HG02852 (cell line): ENCODE data around the gene CD81.

Source experiments
- ATAC-seq: cut with Tn5 transposase; IDR thresholded peaks from one replicate; pipeline ENCODE4 v1.9.1; 2021; ENCODE audit warnings: mild to moderate bottlenecking, moderate library complexity; ENCODE audit not compliant: unreplicated experiment

CD81 gene

DNA sequence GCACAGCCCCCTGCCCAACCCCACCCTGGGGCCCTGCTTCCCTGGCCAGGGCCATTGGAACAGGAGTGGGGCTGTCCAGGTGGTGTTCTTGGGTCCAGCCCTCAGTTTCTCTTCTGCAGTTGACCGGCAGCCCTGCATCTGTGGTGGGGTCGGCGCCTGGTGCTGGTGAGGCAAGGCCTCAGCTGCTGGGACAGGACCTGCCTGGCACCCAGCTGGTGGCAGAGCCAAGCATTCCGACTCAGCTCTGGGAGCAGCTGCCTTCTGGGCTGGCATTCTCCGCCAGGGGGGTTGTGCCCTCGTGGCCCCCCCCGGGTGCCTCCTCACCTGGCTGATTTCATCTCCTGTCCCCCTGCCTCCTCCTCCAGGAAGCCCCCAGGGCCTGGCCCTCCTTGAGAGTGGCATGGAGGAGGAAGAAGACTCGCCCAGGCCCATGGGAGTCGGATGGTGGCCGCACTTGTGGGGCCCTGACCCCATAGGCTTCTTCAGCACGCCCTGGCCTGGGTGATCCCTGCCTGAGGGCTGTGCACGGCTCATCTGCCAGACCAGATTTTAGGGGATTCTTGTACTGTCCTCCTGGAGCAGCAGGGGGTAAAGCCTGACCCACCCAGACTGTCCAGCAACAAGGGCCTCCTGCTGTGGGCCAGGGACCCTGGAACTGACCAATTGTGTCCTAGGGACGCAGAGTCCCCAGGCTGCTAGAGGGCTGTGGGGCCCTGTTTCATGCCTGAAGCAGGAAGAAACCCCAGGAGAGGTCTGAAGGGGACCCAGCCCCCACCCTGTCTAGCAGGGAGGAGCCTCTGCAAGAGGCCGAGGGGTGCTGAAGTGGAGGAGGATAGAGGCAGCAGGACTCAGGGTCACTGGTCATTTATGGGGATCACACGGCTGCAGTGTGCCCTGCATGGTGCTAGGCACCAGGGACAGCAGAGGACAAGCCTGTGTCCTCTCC, 11.6 kb downstream of the CD81 start:
- ATAC-seq, result no peak

DNA sequence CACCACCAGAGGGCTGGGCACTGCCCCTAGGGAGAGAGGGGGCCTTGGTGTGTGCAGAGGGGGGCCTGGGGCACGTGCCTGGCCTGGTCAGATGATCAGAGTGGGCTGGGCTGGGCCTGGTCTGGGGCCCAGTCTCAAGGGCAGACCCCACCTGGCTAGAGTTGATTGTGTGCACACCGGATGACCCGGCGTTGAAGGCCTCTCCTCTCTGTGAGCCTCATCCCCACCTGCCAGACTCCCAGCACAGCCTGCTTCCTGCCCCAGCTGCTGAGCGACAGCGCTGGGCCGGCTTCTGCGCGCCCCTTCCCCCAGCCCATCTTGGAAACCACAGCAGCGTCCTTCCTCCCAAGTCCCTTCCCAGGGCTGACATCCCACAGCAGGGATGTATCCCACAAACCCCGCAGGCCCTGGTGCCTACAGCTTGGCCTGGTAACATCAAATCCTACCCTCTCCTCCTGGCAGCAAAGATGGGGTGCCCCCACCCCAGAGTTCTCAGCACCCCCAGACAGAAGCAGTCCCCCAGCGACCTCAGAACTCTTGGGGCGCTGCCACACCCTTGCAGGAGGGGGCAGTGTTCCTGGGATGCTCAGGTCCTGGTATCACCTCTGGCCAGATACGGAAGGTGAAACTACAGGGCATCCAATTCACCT, 12.4 kb downstream of the CD81 start:
- ATAC-seq, result no peak

DNA sequence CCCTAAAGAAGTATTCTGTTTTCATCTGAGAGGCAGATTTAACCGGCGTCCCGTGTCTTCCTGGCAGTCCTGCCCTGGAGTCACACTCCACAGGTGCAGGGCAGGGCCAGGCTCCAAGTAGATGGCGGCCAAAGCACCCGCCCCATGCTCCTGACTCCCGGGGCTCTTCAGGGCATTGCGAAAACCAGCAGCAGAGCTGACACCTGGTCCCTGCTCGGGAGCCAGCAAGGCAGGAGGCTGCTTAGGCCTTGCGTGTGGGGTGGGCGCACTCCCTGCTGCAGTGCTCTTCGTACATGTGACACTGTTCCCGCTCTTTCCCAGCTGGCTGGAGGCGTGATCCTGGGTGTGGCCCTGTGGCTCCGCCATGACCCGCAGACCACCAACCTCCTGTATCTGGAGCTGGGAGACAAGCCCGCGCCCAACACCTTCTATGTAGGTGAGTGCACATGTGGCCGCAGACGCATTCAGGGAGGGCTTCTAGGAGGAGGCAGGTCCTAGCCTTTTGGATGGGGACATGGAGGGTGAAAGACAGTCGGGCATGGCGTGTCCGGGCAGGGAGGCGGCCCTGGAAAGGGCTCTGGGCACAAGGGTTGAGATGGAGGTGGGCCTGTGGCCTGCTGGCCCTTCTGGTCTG, 13.1 kb downstream of the CD81 start:
- ATAC-seq, result no peak

GRCh38 chr11:2390725-2391151, 13.6 kb downstream of the CD81 start:
- no peak for ATAC-seq

DNA sequence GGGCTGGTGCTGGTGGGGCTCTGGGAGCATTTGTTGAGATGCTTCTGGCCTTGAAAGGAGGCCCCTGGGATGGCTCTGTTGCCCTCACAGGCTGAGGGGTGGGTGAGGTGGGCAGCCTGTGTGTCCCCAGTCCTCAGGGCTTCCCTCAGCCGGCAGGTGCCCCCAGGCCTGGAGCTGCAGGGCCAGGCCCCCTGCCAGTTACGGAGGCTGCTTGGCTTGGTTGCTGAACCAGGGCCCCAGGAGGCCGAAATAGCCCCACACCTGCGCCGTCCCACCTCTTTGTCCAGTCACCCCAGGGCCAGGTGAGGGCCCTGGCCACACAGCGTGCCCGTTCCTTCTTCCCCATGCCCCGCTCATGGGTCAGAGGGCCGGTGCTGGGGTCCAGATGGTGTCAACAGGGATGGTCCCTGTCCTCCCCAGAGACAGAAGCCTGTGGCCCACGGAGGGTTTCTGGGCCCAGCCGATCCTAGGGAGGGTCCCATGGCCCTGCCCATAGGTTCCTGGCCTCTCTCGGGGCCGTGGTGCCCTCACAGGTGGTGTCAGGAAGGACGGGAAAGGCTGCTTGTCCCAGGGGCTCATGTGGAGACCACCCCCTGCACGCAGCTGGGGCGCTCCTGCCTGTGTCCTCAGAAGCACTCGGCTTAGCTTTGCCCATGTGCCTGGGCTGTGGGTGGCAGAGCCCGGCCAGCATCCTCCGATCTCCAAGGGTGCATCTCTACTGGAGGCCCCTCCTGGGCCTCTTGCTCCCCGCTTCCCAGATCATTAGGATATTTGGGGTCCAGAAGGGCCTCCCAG, 14.3 kb downstream of the CD81 start:
- ATAC-seq, result no peak

DNA sequence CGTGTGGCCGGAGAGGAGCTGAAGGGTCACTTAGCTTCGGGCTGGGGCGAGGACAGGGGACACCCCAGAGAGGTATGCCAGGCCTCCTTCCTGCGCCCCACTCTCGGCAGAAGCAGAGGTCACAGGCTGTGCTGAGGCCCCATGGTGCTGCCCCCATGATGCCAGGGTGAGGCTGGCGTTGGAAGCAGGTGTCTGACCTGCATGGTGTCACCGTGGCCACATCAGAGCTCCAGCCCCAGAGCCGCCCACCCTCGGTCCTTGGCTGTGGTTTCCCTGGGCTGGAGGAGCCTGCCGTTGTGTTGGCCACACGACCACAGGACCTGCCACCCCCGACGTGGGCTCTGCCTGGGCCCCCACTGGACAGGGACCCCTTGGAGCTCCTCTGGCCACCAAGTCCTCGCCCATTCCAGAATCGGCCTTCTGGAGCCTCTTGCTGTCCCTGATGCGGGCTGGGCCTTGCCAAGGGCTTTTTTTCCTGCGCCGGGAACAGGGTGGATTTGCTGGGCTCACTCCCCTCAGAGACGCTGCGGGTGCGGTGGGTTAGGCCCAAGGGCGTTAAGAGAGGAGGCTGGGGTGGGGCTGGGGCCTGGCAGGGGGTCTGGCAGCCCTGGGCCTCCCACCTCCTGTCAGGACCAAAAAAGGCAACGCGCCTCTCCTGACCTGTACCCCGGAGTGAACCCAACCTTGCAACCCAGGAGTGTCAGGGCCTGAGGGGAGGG, 15.3 kb downstream of the CD81 start:
- ATAC-seq, result no peak

DNA sequence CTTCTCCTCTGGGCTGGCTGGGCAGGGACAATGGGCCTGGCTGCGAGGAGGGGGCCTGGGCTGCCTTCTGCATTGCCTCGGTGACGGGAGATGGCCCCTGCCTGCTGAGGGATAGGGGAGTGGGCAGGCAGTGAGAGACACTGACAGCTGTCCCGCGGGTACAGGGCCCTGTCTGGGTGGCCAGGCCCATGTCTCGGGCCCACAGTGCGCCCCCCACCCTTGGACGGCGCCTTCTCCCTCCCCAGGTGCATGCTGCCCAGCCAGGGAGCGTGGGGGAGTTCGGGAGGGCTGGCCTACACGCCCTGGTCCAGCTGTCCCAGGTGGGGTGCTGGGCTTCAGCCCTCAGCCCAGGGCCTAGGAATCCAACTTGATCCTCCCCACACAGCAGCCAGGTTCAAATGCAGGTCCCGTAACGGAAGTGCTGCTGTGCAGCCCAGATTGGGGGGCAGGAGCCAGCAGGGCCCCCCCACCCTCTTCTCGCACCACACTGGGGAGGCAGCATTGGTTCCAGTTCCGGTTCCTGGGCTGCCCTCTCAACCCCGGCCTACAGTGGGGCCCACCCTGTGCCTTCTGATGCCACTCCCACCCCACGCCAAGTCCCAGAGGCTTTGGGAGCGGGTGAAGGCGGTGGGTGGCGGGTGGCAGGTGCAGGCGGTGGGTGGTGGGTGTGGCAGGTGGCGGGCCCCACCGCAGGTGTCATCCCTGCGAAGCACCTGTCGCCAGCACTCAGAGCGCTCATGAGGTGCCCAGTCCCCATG, 16.2 kb downstream of the CD81 start:
- ATAC-seq, result no peak

GRCh38 chr11:2393941-2394817, 17.1 kb downstream of the CD81 start:
- no peak for ATAC-seq

DNA sequence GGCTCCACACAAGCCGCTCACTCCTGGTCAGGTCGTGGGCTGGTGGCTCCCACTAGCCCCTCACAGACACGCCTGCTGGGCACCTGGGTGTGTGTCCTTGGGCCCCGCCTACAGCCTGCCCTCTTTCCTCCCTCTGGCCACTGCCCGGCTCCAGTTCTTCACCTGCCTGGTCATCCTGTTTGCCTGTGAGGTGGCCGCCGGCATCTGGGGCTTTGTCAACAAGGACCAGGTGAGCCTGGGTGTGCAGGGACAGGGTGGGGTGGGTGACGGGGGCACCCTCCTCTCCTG, 17.7 kb downstream of the CD81 start:
- ATAC-seq, result no peak

- no peak for ATAC-seq
These were observed 18.2 kb downstream of the CD81 start for GRCh38 chr11:2395211-2395730.

GRCh38 chr11:2395856-2396255, 18.7 kb downstream of the CD81 start:
- no peak for ATAC-seq

DNA sequence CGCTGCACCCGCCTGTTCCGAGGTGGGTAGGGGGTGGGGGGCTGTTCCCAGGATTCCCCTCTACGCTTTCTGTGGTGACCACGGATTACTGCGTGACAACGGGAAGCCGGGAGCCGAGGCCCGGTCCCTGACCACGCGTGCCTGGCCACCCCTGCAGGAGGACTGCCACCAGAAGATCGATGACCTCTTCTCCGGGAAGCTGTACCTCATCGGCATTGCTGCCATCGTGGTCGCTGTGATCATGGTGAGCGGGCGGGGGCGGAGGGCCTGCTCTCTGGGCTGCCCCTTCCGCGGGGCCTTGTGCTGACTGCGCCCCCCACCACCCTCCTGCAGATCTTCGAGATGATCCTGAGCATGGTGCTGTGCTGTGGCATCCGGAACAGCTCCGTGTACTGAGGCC, 19.4 kb downstream of the CD81 start:
- no peak for ATAC-seq

DNA sequence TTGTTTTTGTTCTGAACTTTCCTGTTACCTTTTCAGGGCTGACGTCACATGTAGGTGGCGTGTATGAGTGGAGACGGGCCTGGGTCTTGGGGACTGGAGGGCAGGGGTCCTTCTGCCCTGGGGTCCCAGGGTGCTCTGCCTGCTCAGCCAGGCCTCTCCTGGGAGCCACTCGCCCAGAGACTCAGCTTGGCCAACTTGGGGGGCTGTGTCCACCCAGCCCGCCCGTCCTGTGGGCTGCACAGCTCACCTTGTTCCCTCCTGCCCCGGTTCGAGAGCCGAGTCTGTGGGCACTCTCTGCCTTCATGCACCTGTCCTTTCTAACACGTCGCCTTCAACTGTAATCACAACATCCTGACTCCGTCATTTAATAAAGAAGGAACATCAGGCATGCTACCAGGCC, 19.9 kb downstream of the CD81 start:
- ATAC-seq, result no peak

DNA sequence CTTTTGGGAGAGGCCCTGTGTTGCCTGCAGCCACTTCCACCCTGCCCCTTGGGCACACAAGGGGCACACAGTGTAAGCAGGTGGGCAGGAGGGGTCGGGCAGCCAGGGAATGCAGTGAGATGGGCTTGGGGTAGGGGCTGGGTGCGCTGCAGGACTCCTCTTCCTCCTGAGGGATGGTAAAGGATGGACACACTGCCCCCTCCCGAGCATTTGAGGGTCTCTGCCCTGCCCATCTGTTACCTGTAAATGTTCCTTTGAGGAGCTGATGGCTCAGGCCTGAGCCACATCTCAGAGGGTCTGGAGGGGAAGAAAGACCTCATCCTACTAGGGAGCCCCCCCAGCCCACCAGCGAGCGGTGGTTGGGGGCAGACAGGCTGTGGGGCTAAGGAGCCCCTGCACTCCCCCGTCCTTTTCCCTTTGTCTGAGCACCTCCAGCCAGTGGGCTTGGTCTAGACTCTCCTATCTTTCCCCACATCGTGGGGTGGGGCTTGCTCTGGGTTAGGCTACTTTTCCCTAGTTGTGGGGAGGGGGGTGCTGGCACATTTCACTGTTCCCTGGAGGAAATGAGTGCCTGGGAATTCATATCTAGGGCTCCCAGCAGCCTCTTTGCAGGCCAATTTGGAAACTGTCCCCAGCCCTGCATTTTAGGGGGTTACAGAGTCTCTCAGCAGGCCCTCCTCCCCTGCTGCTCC, 21.7 kb downstream of the CD81 start:
- ATAC-seq, result no peak

DNA sequence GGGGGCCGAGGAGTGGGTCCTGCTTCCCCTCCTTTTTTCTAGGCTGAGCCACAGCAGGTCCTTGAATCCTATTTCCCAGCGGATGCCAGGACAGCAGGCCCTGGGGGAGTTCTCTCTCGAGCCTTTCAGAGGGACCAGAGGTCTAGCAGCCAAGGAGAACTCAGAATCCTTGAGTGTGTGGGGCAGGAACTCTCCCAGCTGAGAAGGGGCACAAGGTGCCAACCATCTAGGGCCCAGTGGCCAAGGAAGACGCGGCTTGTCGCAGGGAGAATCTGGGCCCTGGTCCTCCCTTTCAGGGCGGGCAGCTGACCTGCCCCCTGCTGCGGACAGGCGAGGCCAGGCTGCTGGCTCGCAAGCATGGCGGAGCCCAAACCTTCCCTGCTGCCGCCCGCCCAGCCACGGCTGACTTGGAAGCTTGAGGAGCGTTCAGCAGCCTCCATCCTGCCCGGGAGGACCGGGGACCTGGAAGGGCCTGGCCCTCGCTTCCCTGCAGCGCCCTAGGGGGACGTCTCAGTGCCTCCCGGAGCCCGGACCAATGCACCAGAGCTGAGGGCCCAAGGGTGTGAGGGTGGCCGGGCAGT, 22.5 kb downstream of the CD81 start:
- no peak for ATAC-seq

DNA sequence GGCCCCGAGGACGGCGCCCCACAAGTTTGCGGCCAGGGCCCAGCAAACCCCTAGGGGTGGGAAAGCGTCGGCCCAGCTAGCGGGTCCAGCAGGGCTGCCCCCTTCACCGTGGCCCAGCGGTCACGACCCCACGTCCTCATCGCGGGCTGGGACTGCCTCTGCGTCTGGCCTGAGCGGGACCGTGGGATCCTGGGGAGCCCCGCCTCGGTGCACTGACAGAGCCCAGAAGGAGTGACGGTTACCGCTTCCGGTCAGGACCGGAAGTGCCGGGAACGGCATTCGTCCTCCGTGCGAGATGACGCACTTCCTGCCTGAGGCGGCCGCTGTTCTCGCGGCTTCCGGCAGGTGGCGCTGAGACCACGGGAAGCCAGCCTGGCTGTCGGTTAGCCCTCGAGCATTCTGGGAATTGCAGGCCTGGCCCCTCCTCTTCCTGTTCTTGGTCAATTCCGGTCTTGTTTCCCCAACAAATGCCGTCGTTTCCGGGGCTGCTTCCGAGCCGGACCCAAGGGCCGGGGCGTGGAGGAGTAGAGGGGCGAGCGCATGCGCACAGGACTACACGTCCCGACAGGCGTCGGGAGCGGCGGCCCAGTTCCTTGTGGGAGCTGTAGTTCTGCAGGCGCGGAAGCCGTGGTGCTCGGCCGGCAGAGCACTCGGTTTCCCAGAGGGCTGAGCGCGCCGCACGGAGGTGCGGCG, 23.1 kb downstream of the CD81 start, which contains the start of gene TSSC4:
Gene TSSC4 (plus strand): TSS at position 682 of the 693 bp plus-strand sequence. CDS start 1,884 bp downstream, outside the sequence.
- ATAC-seq, result peak; percentile 80
